WTC11 (cell line): ENCODE results near the gene DLG1. TPM values are rescaled to one million over a fixed set of nuclear protein-coding genes. Genes with fewer than 3 reads are reported as not detected.

Experiments
- ATAC-seq: fragments of 200-7000 bp; cut with Tn5 transposase; 2 replicates; pipeline ENCODE4 v1.10.0; 2021; ENCODE audit warnings: mild to moderate bottlenecking, moderate library complexity
- CTCF ChIA-PET: fragments of 300-600 bp; sonication (Branson Sonifier 250); formaldehyde crosslinking; loops from one replicate; lab custom pipeline; 2021; ENCODE audit warnings: antibody characterized with exemption; lab: Charles Lee
- POLR2A ChIA-PET: fragments of 350-600 bp; sonication (Branson Sonifier 250); formaldehyde crosslinking; loops from one replicate; lab custom pipeline; 2021; ENCODE audit warnings: antibody characterized with exemption; lab: Charles Lee
- DNase-seq: peaks from one replicate; pipeline ENCODE4 v3.0.0; 2021; ENCODE audit warnings: low spot score
- H3K27ac Mint-ChIP-seq: 2 replicates; pipeline ENCODE4 v1.8.0; 2021; ENCODE audit warnings: mixed read lengths
- H3K27me3 Mint-ChIP-seq: 2 replicates; pipeline ENCODE4 v1.8.0; 2021; ENCODE audit warnings: low read depth, mild to moderate bottlenecking, moderate library complexity, mixed read lengths
- H3K36me3 Mint-ChIP-seq: 2 replicates; pipeline ENCODE4 v1.8.0; 2021; ENCODE audit warnings: mixed read lengths
- H3K4me1 Mint-ChIP-seq: 2 replicates; pipeline ENCODE4 v1.8.0; 2022; ENCODE audit warnings: mixed read lengths
- H3K4me3 Mint-ChIP-seq: 2 replicates; pipeline ENCODE4 v1.8.0; 2021; ENCODE audit warnings: mild to moderate bottlenecking, moderate library complexity, mixed read lengths
- H3K9me3 Mint-ChIP-seq: 2 replicates; pipeline ENCODE4 v1.8.0; 2021; ENCODE audit warnings: mixed read lengths
- AR ChIP-seq: fragments of 250-450 bp; sonication (Bioruptor Pico); IDR thresholded peaks from 2 replicates; pipeline ENCODE4 v1.9.0; 2021; ENCODE audit warnings: mild to moderate bottlenecking
- EMX1 ChIP-seq: fragments of 250-450 bp; sonication (Bioruptor Pico); IDR thresholded peaks from 2 replicates; pipeline ENCODE4 v1.8.0; 2021; ENCODE audit warnings: mild to moderate bottlenecking
- ERG ChIP-seq: fragments of 250-450 bp; sonication (Bioruptor Pico); IDR thresholded peaks from 2 replicates; pipeline ENCODE4 v1.8.0; 2021; ENCODE audit warnings: mild to moderate bottlenecking
- MYBL2 ChIP-seq: sonication (generic); formaldehyde crosslinking; IDR thresholded peaks from 2 replicates; pipeline ENCODE4 v1.8.1; 2023; ENCODE audit warnings: mild to moderate bottlenecking, moderate library complexity, missing genetic modification reagents
- NFYB ChIP-seq: sonication (generic); formaldehyde crosslinking; conservative IDR thresholded peaks from 2 replicates; pipeline ENCODE4 v1.8.0; 2022; ENCODE audit warnings: low read depth, missing genetic modification reagents
- NR2C2 ChIP-seq: sonication (generic); formaldehyde crosslinking; IDR thresholded peaks from 2 replicates; pipeline ENCODE4 v1.8.0; 2022; ENCODE audit warnings: mild to moderate bottlenecking, missing genetic modification reagents
- NR3C1 ChIP-seq: sonication (generic); formaldehyde crosslinking; conservative IDR thresholded peaks from 2 replicates; pipeline ENCODE4 v1.8.1; 2023; ENCODE audit warnings: low read depth, mild to moderate bottlenecking, missing genetic modification reagents
- TEAD1 ChIP-seq: sonication (generic); formaldehyde crosslinking; IDR thresholded peaks from 2 replicates; pipeline ENCODE4 v1.8.0; 2022; ENCODE audit warnings: mild to moderate bottlenecking, missing genetic modification reagents
- ZNF121 ChIP-seq: sonication (generic); formaldehyde crosslinking; IDR thresholded peaks from 2 replicates; pipeline ENCODE4 v1.8.0; 2023; ENCODE audit warnings: missing genetic modification reagents
- ZNF138 ChIP-seq: sonication (generic); formaldehyde crosslinking; conservative IDR thresholded peaks from 2 replicates; pipeline ENCODE4 v1.8.1; 2022; ENCODE audit warnings: mild to moderate bottlenecking, moderate library complexity, missing genetic modification reagents
- ZNF219 ChIP-seq: sonication (generic); formaldehyde crosslinking; IDR thresholded peaks from 2 replicates; pipeline ENCODE4 v1.8.0; 2023; ENCODE audit warnings: missing genetic modification reagents, mild to moderate bottlenecking, borderline replicate concordance
- ZNF396 ChIP-seq: fragments of 250-450 bp; sonication (Bioruptor Pico); IDR thresholded peaks from 2 replicates; pipeline ENCODE4 v1.8.0; 2021; ENCODE audit warnings: mild to moderate bottlenecking, moderate library complexity, borderline replicate concordance
- ZNF423 ChIP-seq: fragments of 250-450 bp; sonication (Bioruptor Pico); IDR thresholded peaks from 2 replicates; pipeline ENCODE4 v2.1.2; 2022; ENCODE audit warnings: mild to moderate bottlenecking, moderate library complexity
- total RNA-seq: library from RNA; stranded (reverse); gene quantifications from 3 replicates; pipeline ENCODE4 v1.2.3, GENCODE V29; 2021
- TF ChIP-seq, protein P1 (sequence below): sonication (generic); formaldehyde crosslinking; IDR thresholded peaks from 2 replicates; pipeline ENCODE4 v1.8.1; 2022; ENCODE audit warnings: mild to moderate bottlenecking, missing genetic modification reagents, moderate library complexity, borderline replicate concordance
- TF ChIP-seq, protein P2 (sequence below): sonication (generic); formaldehyde crosslinking; conservative IDR thresholded peaks from 2 replicates; pipeline ENCODE4 v1.8.1; 2022; ENCODE audit warnings: mild to moderate bottlenecking, missing genetic modification reagents
- TF ChIP-seq, protein P3 (sequence below): sonication (generic); formaldehyde crosslinking; IDR thresholded peaks from 2 replicates; pipeline ENCODE4 v1.8.0; 2022; ENCODE audit warnings: mild to moderate bottlenecking, missing genetic modification reagents
- TF ChIP-seq, protein P4 (sequence below): sonication (generic); formaldehyde crosslinking; IDR thresholded peaks from 2 replicates; pipeline ENCODE4 v1.8.0; 2022; ENCODE audit warnings: mild to moderate bottlenecking, missing genetic modification reagents

Gene DLG1
- total RNA-seq, 1 experiment from 2014 or later, result 81.1 TPM

DNA sequence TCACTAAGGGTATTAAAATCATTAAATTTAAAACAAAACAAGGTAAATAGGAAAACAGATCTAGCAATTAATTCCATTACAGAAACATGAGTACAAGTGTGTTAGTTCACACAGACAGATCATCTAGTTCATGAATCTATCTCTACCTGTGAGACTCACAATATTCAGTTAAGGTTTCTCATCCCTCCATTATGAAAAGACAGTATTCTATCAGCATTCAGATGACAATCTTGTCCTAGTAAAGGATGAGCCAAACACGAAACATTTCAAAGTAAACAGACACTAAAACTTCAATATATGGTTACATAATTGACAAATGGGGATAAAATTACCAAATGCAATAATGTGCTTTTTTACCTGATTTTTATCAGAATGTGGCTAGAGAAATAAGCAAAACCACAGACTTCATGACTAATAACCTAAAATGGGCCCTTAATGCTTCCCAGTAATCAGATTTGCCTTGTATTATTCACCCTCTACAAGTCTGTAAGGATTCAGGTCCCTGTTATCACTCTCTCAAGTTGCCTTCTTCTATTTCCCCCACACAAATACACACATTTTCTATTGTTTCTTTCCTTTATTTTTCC is 126.8 kb downstream of the DLG1 start (continued):
- TF ChIP-seq NR2C2 (CRISPR knock-in tag) (no peak), NFYB (no peak), ZNF396 (CRISPR knock-in tag) (no peak), ZNF121 (CRISPR knock-in tag) (no peak), AR (CRISPR knock-in tag) (no peak), ZNF138 (CRISPR knock-in tag) (no peak)
- TF ChIP-seq, protein P1, sequence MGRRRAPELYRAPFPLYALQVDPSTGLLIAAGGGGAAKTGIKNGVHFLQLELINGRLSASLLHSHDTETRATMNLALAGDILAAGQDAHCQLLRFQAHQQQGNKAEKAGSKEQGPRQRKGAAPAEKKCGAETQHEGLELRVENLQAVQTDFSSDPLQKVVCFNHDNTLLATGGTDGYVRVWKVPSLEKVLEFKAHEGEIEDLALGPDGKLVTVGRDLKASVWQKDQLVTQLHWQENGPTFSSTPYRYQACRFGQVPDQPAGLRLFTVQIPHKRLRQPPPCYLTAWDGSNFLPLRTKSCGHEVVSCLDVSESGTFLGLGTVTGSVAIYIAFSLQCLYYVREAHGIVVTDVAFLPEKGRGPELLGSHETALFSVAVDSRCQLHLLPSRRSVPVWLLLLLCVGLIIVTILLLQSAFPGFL, result no peak
- TF ChIP-seq, protein P2, sequence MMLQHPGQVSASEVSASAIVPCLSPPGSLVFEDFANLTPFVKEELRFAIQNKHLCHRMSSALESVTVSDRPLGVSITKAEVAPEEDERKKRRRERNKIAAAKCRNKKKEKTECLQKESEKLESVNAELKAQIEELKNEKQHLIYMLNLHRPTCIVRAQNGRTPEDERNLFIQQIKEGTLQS, result no peak

DNA sequence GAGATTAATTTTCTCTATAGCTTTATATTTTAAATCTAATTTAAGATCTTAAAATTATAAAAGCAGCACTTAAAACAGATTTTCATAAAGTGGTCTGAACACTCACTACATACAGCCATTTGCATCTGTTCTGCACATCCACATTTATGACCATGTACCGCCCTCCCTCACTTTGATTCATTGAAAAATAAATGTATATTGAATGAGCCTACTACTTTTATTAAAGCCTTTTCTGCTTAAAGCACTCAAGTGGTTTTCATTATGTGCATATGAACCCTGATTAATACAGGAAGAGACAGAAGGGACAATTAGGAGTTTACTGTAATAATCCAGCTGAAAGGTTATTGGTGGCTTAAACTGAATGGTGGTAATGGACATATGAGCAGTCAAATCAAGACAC is 129.4 kb downstream of the DLG1 start:
- Mint-ChIP-seq H3K4me3 (no peak overlapping the region), H3K27me3 (no peaks in the 10 kb centered on the region), H3K36me3 (no peaks in the 10 kb centered on the region), H3K9me3 (no peaks in the 10 kb centered on the region), H3K4me1 (peaks cover 10% of the 10 kb centered on the region), H3K27ac (no peak overlapping the region)
- TF ChIP-seq ZNF219 (CRISPR knock-in tag) (no peak), ZNF423 (CRISPR knock-in tag) (no peak), ERG (no peak), MYBL2 (CRISPR knock-in tag) (no peak), TEAD1 (no peak)
- TF ChIP-seq, protein P3, sequence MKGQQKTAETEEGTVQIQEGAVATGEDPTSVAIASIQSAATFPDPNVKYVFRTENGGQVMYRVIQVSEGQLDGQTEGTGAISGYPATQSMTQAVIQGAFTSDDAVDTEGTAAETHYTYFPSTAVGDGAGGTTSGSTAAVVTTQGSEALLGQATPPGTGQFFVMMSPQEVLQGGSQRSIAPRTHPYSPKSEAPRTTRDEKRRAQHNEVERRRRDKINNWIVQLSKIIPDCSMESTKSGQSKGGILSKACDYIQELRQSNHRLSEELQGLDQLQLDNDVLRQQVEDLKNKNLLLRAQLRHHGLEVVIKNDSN (CRISPR knock-in tag), result no peak
- TF ChIP-seq, protein P4, sequence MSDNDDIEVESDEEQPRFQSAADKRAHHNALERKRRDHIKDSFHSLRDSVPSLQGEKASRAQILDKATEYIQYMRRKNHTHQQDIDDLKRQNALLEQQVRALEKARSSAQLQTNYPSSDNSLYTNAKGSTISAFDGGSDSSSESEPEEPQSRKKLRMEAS, result no peak
- CTCF ChIA-PET, result no interaction called here
- ATAC-seq (no peak), DNase-seq (no peak)
- POLR2A ChIA-PET, result no interaction called here

- Mint-ChIP-seq H3K9me3 (no peaks in the 10 kb centered on the region), H3K4me1 (peaks cover 10% of the 10 kb centered on the region), H3K4me3 (no peak overlapping the region), H3K27ac (no peak overlapping the region), H3K27me3 (no peaks in the 10 kb centered on the region), H3K36me3 (no peaks in the 10 kb centered on the region)
- POLR2A ChIA-PET, result no interaction called here
- DNase-seq (no peak), ATAC-seq (no peak)
- CTCF ChIA-PET, result no interaction called here
- TF ChIP-seq EMX1 (no peak), NR3C1 (CRISPR knock-in tag) (no peak), ZNF138 (CRISPR knock-in tag) (no peak), ZNF219 (CRISPR knock-in tag) (no peak)
Observed at GRCh38 chr3:197168606-197169005, 129.8 kb downstream of the DLG1 start.
